ENCODE measurements around the gene PRPS2.

PRPS2 gene

DNA sequence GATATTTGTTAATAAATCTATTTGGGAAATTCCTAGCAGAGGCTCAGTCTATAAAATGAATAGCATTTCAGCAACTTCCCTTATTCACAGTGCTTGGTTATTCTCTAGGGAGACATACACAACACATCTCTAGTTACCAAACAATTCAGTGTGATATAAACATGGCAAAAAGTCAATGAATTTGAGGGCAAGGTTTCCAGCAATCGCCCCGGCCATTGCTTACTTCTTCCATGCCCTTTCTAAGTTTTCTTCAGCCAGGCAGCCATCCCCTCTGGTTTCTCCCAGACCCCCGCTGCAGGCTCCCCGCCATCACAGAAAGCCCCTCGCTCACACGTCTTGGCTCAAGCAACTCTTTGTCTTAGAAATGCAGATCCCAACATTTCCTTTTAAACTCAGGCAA is 80.0 kb downstream of the PRPS2 start:
- H3K4me2 ChIP-seq: no peak overlapping the region

DNA sequence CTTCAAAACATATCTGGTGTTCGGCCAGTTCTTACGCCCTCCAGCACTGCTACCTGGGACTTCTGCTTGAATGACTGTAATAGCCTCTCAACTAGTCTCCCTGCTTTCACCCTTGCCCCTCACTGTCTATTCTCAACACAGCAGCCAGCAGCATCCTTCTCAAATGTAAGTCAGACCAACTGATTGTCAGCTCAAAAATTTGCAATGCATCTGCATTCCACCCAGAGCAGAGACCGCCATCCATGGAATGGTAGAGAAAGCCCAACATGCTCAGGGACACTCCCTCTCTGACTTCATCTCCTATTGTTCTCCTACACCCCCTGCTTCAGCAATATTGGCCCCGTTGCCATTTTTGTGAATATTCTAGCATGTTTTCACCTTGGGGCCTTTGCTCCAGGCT is 81.5 kb downstream of the PRPS2 start:
- H4K20me1 ChIP-seq (ENCODE audit: insufficient read depth): no peaks in the 10 kb centered on the region
- no peak overlapping the region for H3K27ac ChIP-seq
- peaks cover 62% of the 10 kb centered on the region for H3K4me1 ChIP-seq (ENCODE audit: low read depth, poor library complexity, severe bottlenecking)
- no peaks in the 10 kb centered on the region for H3K27me3 ChIP-seq (ENCODE audit: insufficient read depth, low read depth)
- H3K79me2 ChIP-seq (ENCODE audit: insufficient read depth, low read depth): no peaks in the 10 kb centered on the region
- H2AFZ ChIP-seq (ENCODE audit: low read depth): no peak overlapping the region
- H3K4me2 ChIP-seq: no peak overlapping the region
- H3K4me3 ChIP-seq (IDR thresholded peaks at IDR 0.05; ENCODE audit: insufficient read depth, low read depth, low read length): no peak overlapping the region
- TF ChIP-seq, protein P1, sequence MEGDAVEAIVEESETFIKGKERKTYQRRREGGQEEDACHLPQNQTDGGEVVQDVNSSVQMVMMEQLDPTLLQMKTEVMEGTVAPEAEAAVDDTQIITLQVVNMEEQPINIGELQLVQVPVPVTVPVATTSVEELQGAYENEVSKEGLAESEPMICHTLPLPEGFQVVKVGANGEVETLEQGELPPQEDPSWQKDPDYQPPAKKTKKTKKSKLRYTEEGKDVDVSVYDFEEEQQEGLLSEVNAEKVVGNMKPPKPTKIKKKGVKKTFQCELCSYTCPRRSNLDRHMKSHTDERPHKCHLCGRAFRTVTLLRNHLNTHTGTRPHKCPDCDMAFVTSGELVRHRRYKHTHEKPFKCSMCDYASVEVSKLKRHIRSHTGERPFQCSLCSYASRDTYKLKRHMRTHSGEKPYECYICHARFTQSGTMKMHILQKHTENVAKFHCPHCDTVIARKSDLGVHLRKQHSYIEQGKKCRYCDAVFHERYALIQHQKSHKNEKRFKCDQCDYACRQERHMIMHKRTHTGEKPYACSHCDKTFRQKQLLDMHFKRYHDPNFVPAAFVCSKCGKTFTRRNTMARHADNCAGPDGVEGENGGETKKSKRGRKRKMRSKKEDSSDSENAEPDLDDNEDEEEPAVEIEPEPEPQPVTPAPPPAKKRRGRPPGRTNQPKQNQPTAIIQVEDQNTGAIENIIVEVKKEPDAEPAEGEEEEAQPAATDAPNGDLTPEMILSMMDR (conservative IDR thresholded peaks at IDR 0.05; ENCODE audit: low read depth, low read length): no peak
- no peak overlapping the region for H3K9ac ChIP-seq
- H3K36me3 ChIP-seq (ENCODE audit: insufficient read depth): no peaks in the 10 kb centered on the region

More for the DNA sequence above, 80.0 kb downstream of the PRPS2 start:
- H3K4me1 ChIP-seq (ENCODE audit: low read depth, poor library complexity, severe bottlenecking): peaks cover 77% of the 10 kb centered on the region
- no peaks in the 10 kb centered on the region for H3K36me3 ChIP-seq (ENCODE audit: insufficient read depth)
- H3K9ac ChIP-seq: no peak overlapping the region
- no peaks in the 10 kb centered on the region for H4K20me1 ChIP-seq (ENCODE audit: insufficient read depth)
- TF ChIP-seq, protein P1 (conservative IDR thresholded peaks at IDR 0.05; ENCODE audit: low read depth, low read length): no peak
- no peaks in the 10 kb centered on the region for H3K79me2 ChIP-seq (ENCODE audit: insufficient read depth, low read depth)
- H3K27ac ChIP-seq: no peak overlapping the region
- H3K4me3 ChIP-seq (IDR thresholded peaks at IDR 0.05; ENCODE audit: insufficient read depth, low read depth, low read length): no peak overlapping the region
- H3K27me3 ChIP-seq (ENCODE audit: insufficient read depth, low read depth): no peaks in the 10 kb centered on the region
- H2AFZ ChIP-seq (ENCODE audit: low read depth): no peak overlapping the region
